ENCODE measurements around the gene MTOR.

DNA sequence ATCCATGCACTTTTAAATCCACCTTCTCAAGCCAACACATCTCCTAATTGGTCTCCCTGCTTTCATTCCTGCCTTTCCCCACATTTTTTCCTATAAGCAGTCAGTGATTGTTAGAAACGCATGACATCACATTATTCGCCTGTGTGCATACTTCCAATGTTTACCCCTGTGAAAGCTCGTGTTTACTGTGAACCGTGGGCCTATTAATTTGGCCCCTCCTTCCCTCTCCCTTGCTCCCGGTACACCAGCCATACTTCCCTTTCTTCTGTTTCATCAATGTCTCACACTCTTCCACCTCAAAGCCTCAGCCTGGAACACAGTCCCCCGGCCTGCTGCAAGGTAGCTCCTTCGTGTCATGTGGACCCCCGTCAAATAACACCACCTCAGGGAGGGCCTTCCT is 9.1 kb downstream of the MTOR start:
- TF ChIP-seq, protein P1, sequence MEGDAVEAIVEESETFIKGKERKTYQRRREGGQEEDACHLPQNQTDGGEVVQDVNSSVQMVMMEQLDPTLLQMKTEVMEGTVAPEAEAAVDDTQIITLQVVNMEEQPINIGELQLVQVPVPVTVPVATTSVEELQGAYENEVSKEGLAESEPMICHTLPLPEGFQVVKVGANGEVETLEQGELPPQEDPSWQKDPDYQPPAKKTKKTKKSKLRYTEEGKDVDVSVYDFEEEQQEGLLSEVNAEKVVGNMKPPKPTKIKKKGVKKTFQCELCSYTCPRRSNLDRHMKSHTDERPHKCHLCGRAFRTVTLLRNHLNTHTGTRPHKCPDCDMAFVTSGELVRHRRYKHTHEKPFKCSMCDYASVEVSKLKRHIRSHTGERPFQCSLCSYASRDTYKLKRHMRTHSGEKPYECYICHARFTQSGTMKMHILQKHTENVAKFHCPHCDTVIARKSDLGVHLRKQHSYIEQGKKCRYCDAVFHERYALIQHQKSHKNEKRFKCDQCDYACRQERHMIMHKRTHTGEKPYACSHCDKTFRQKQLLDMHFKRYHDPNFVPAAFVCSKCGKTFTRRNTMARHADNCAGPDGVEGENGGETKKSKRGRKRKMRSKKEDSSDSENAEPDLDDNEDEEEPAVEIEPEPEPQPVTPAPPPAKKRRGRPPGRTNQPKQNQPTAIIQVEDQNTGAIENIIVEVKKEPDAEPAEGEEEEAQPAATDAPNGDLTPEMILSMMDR (IDR thresholded peaks at IDR 0.05; ENCODE audit: low read length) = no peak
- TF ChIP-seq EZH2phosphoT487 (IDR thresholded peaks at IDR 0.05; ENCODE audit: low read length) (no peak), EZH2 (optimal IDR thresholded peaks at IDR 0.05; ENCODE audit: low read depth, low read length) (no peak)
